Breast epithelium (tissue), 4 donors: Measurements from ENCODE around the gene CAV1. TPM values are rescaled to one million over a fixed set of nuclear protein-coding genes. Genes with fewer than 3 reads are reported as not detected.

Source experiments
- DNase-seq, 2 donors: peaks; one replicate each; pipeline ENCODE4 v3.0.0-alpha.2; 2019; ENCODE audit warnings: low spot score in 2 of 2
- H3K27ac ChIP-seq, 2 donors: fragments of 200-600 bp; sonication (generic) in 1 of 2; one replicate each; pipeline ENCODE4 v1.5.1; 2016 to 2019; ENCODE audit warnings: mild to moderate bottlenecking in 1 of 2
- H3K27me3 ChIP-seq, 2 donors: fragments of 200-600 bp; sonication (generic) in 1 of 2; one replicate each; pipeline versions ENCODE4 v1.5.1 to v1.6.0; 2017 to 2019; ENCODE audit warnings: control low read depth in 1 of 2, mild to moderate bottlenecking in 1 of 2
- H3K36me3 ChIP-seq: fragments of 200-600 bp; one replicate; pipeline ENCODE4 v1.5.1; 2019
- H3K4me1 ChIP-seq, 2 donors: fragments of 200-600 bp; sonication (generic); one replicate each; pipeline ENCODE4 v1.5.1; 2016 to 2019; ENCODE audit warnings: control low read depth in 1 of 2
- H3K4me3 ChIP-seq, 3 donors: fragments of 200-600 bp; sonication (generic); 1 replicate in 2 of 3; 2 replicates in 1 of 3; pipeline ENCODE4 v1.5.1; 2016 to 2019; ENCODE audit warnings: mild to moderate bottlenecking in 3 of 3, moderate library complexity in 2 of 3
- H3K9me3 ChIP-seq, 2 donors: fragments of 200-600 bp; sonication (generic) in 1 of 2; one replicate each; pipeline ENCODE4 v1.5.1; 2016 to 2019; ENCODE audit warnings: control low read depth in 1 of 2
- CTCF ChIP-seq, 3 donors: fragments of 450-650 bp; IDR thresholded peaks; one replicate each; pipeline ENCODE4 v1.5.1; 2016 to 2017; ENCODE audit warnings: antibody characterized with exemption in 3 of 3, mild to moderate bottlenecking in 3 of 3, moderate library complexity in 3 of 3
- POLR2A ChIP-seq: fragments of 450-650 bp; IDR thresholded peaks from one replicate; pipeline ENCODE4 v1.6.1; 2016; ENCODE audit warnings: antibody characterized with exemption, mild to moderate bottlenecking, moderate library complexity
- POLR2AphosphoS5 ChIP-seq, 3 donors: sonication (generic); formaldehyde crosslinking; IDR thresholded peaks; one replicate each; pipeline ENCODE4 v1.6.1; 2017; ENCODE audit warnings: antibody characterized with exemption in 3 of 3
- intact Hi-C: fragments of 100-400 bp; cut with DNase I; formaldehyde crosslinking; loops from one replicate; pipeline ENCODE4 v1.15.1; 2023; ENCODE audit warnings: low total_unique reads
- total RNA-seq, 3 donors: library from RNA; depleted of rRNA; stranded (reverse); fragments of >200 nt; gene quantifications; one replicate each; pipeline ENCODE4 v1.1.0, GENCODE V29; 2016

CAV1 gene
- total RNA-seq, 3 donors from 2014 or later, result 117 to 729 (median 154) TPM

DNA sequence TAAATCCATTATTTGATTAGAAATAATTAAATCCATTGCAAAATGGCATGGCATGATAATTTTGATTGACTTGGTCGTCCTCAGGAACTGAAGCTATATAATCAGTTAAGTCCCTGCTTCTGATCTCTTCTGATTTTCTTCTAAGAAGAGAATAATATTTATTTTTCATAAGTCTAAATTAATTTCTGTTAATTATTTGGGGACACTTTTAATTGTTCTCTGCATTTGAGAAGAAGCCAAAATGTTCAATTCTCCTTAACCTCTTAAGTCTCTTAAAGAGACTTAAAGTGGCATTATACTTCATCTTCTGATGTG is 67.2 kb downstream of the CAV1 start:
- no peaks in the 10 kb centered on the region for H3K9me3 ChIP-seq
- H3K4me3 ChIP-seq, result no peak overlapping the region
- no peak for DNase-seq
- intact Hi-C loops, result loop anchor here (10.0 kb wide), 1 partner anchor 213 kb away; no protein-coding TSS in a partner anchor
- peaks cover 0 to 4% of the 10 kb centered on the region in 2 donors for H3K4me1 ChIP-seq
- no peak overlapping the region for H3K27ac ChIP-seq
- TF ChIP-seq CTCF (IDR thresholded peaks at IDR 0.05), result no peak
- no peak for TF ChIP-seq POLR2AphosphoS5 (IDR thresholded peaks at IDR 0.05)
- no peak for TF ChIP-seq POLR2A
- no peaks in the 10 kb centered on the region for H3K36me3 ChIP-seq
- no peaks in the 10 kb centered on the region for H3K27me3 ChIP-seq

- no peak overlapping the region for H3K27ac ChIP-seq
- no peaks in the 10 kb centered on the region for H3K9me3 ChIP-seq
- no peaks in the 10 kb centered on the region for H3K36me3 ChIP-seq
- no peaks in the 10 kb centered on the region for H3K27me3 ChIP-seq
- no peak overlapping the region for H3K4me3 ChIP-seq
- TF ChIP-seq POLR2A (no peak), POLR2AphosphoS5 (IDR thresholded peaks at IDR 0.05) (no peak), CTCF (IDR thresholded peaks at IDR 0.05) (no peak)
- no peak for DNase-seq
- H3K4me1 ChIP-seq, result peaks cover 0 to 4% of the 10 kb centered on the region in 2 donors
- intact Hi-C loops, result loop anchor here (10.0 kb wide), 1 partner anchor 212 kb away; no protein-coding TSS in a partner anchor
Observed at GRCh38 chr7:116592445-116592844, 67.6 kb downstream of the CAV1 start.

DNA sequence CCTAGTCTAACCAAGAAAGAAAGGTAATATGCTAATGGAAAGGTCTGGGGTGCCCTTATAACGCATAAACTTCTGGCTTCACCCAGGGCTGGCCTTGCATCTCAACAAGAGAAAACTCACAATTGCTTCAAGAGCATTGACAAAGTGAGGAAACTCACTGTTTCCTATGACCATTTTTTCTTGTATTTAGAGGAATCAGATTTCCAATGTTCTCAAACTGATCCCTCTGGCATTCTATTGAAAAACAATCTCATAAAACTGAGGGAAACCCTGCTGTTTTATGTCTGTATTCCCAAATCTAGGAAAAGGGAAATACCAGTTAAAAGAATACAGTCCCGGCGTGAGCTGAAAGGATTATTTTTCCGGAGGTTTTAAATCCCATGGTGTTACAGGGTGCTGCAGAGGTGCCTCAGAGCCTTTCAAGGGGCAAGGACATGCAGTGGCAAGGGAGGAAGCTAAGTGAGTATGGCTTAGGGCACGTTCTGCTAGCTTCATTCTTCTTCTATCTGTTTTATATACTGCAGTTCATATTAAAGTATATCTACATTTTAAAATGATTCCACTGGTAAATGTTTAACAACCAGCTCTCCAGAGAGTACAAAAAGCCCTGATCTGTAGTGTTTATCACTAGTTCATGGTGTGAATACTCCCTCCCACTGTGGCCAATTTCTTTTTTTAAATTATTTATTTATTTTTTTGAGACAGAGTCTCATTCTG is 68.7 kb downstream of the CAV1 start:
- Histone ChIP-seq H3K27me3 (no peaks in the 10 kb centered on the region), H3K9me3 (no peaks in the 10 kb centered on the region), H3K36me3 (no peaks in the 10 kb centered on the region), H3K4me1 (peaks cover 0 to 2% of the 10 kb centered on the region in 2 donors), H3K27ac (no peak overlapping the region), H3K4me3 (no peak overlapping the region)
- intact Hi-C loops, result loop anchor here (10.0 kb wide), 1 partner anchor 211 kb away; no protein-coding TSS in a partner anchor
- TF ChIP-seq POLR2AphosphoS5 (IDR thresholded peaks at IDR 0.05) (no peak), CTCF (IDR thresholded peaks at IDR 0.05) (no peak), POLR2A (no peak)
- no peak for DNase-seq

- Histone ChIP-seq H3K27me3 (no peaks in the 10 kb centered on the region), H3K27ac (no peak overlapping the region), H3K9me3 (no peaks in the 10 kb centered on the region), H3K4me1 (no peaks in the 10 kb centered on the region), H3K4me3 (no peak overlapping the region), H3K36me3 (no peaks in the 10 kb centered on the region)
- intact Hi-C loops, result loop anchor here (10.0 kb wide), 1 partner anchor 210 kb away; no protein-coding TSS in a partner anchor
- TF ChIP-seq POLR2A (no peak), POLR2AphosphoS5 (IDR thresholded peaks at IDR 0.05) (no peak), CTCF (IDR thresholded peaks at IDR 0.05) (no peak)
- DNase-seq, result no peak
Observed at GRCh38 chr7:116595063-116595462, 70.2 kb downstream of the CAV1 start.

DNA sequence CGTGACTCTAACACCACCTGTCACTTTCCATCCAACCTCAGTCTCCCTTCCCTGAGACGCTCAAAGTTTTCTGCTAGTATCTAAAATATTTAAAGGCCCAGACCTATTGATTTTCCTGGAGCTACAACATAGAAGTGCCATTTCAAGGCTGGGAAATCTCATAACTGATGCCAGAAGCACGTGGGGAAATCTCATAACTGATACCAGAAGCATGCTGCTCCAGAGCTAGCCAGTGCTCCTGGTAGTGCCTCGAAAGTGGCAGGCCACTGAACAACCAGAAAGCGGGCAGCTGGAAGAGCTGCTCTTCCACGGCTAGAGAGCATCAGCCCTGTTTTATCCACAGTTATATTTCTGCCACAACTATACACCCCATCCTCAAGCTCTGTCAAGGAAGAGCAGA is 72.5 kb downstream of the CAV1 start:
- no peaks in the 10 kb centered on the region for H3K36me3 ChIP-seq
- DNase-seq, result no peak
- H3K4me1 ChIP-seq, result no peaks in the 10 kb centered on the region
- intact Hi-C loops, result loop anchor here (10.0 kb wide), 1 partner anchor 207 kb away; no protein-coding TSS in a partner anchor
- no peaks in the 10 kb centered on the region for H3K27me3 ChIP-seq
- no peaks in the 10 kb centered on the region for H3K9me3 ChIP-seq
- H3K27ac ChIP-seq, result no peak overlapping the region
- no peak overlapping the region for H3K4me3 ChIP-seq
- no peak for TF ChIP-seq CTCF (IDR thresholded peaks at IDR 0.05)
